Ishikawa (cell line): ENCODE data around the gene TCEANC.

ENCODE experiments used
- CEBPB ChIP-seq: IDR thresholded peaks from 2 replicates; pipeline ENCODE4 v1.6.1; 2012
- CREB1 ChIP-seq: IDR thresholded peaks from 2 replicates; pipeline ENCODE4 v1.6.1; 2012; ENCODE audit warnings: low read depth
- EGR1 ChIP-seq: IDR thresholded peaks from 2 replicates; pipeline ENCODE4 v1.6.1; 2012
- EP300 ChIP-seq: IDR thresholded peaks from 2 replicates; pipeline ENCODE4 v1.6.1; 2012; ENCODE audit warnings: borderline replicate concordance
- FOXM1 ChIP-seq: IDR thresholded peaks from 2 replicates; pipeline ENCODE4 v1.6.1; 2012; ENCODE audit warnings: low read depth, borderline replicate concordance
- NFIC ChIP-seq: IDR thresholded peaks from 2 replicates; pipeline ENCODE4 v1.6.1; 2012
- RAD21 ChIP-seq: IDR thresholded peaks from 2 replicates; pipeline ENCODE4 v1.6.1; 2012; ENCODE audit warnings: low read depth
- REST ChIP-seq: IDR thresholded peaks from 2 replicates; pipeline ENCODE4 v1.6.1; 2012; ENCODE audit warnings: low read depth, mild to moderate bottlenecking
- TAF1 ChIP-seq: IDR thresholded peaks from 2 replicates; pipeline ENCODE4 v1.6.1; 2012; ENCODE audit warnings: low read depth, mild to moderate bottlenecking
- TCF12 ChIP-seq: IDR thresholded peaks from 2 replicates; pipeline ENCODE4 v1.6.1; 2012; ENCODE audit warnings: low read depth
- TEAD4 ChIP-seq: IDR thresholded peaks from 2 replicates; pipeline ENCODE4 v1.6.1; 2012
- YY1 ChIP-seq: IDR thresholded peaks from 2 replicates; pipeline ENCODE4 v1.6.1; 2012; ENCODE audit warnings: low read depth
- ZBTB7A ChIP-seq: IDR thresholded peaks from 2 replicates; pipeline ENCODE4 v1.6.1; 2012; ENCODE audit warnings: low read depth
- TF ChIP-seq, protein P1 (sequence below): IDR thresholded peaks from 2 replicates; pipeline ENCODE4 v1.6.1; 2012
- TF ChIP-seq, protein P2 (sequence below): IDR thresholded peaks from 2 replicates; pipeline ENCODE4 v1.6.1; 2012

TCEANC gene

DNA sequence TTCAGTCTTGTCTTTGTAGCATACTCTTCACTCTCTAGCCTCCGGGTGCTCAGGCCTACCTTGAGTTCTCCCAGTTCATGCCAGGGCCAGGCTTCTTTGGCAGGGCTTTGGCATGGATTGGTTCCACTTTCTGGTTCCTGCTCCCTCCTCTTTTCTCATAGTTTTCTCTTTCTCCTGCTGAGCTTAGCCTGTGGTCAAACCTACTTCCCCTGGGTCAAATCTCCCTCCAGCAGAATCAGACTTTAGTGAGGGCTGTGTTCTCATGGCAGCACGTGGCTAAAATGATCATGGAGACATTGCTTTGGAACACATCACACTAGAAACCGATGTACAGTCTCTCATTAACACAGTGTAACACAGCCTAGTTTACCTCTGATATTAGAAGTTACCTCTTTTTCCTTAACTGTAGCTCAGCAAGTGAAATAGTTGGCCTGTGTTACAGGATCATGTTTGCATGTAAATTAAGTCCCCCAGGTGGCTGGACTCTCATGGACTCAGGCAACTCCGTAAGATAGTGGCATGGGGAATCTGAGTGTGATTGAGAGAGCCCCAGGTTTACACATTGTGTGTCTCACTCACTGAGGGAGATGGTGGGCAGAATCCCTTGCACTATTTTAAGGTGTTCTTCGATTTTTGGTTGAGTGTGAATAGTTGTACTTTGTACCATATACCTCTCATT lies 49.3 kb downstream of the TCEANC start:
- TF ChIP-seq CEBPB = no peak
- no peak for TF ChIP-seq EGR1
- no peak for TF ChIP-seq EP300
- no peak for TF ChIP-seq ZBTB7A
- TF ChIP-seq CREB1 = no peak
- TF ChIP-seq NFIC = no peak
- TF ChIP-seq, protein P1, sequence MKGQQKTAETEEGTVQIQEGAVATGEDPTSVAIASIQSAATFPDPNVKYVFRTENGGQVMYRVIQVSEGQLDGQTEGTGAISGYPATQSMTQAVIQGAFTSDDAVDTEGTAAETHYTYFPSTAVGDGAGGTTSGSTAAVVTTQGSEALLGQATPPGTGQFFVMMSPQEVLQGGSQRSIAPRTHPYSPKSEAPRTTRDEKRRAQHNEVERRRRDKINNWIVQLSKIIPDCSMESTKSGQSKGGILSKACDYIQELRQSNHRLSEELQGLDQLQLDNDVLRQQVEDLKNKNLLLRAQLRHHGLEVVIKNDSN = no peak

- TF ChIP-seq EGR1 (no peak), TEAD4 (no peak), EP300 (no peak), NFIC (no peak), RAD21 (no peak), TCF12 (no peak), FOXM1 (no peak), ZBTB7A (no peak), YY1 (no peak), CREB1 (no peak), REST (no peak), TAF1 (no peak), CEBPB (no peak)
- TF ChIP-seq, protein P1 = no peak
- TF ChIP-seq, protein P2, sequence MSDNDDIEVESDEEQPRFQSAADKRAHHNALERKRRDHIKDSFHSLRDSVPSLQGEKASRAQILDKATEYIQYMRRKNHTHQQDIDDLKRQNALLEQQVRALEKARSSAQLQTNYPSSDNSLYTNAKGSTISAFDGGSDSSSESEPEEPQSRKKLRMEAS = no peak
These were observed 50.2 kb downstream of the TCEANC start for GRCh38 chrX:13703135-13703534.

DNA sequence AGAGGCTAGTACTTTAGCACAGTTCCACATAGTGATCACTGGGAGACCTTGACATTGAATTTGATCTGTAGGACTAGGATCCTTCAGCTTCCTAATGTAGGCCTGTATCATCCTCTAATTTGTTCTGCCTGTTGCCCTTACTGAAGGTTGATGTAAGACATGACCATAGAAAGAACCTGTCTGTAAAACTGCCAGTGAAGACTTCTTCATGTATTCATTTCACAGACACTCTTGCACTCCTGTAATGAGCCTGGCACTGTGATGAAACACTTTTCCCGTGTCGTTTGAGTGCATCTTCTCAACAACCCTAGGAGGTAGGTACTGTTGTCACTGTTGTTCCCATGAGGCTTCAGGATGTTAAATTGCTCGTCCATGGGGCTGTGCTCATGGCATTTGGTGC lies 50.6 kb downstream of the TCEANC start:
- no peak for TF ChIP-seq ZBTB7A
- no peak for TF ChIP-seq CEBPB
- TF ChIP-seq NFIC = no peak
- TF ChIP-seq RAD21 = no peak
- TF ChIP-seq CREB1 = no peak
- TF ChIP-seq TAF1 = no peak
- TF ChIP-seq, protein P2 = no peak
- TF ChIP-seq, protein P1 = no peak
- TF ChIP-seq REST = no peak
- TF ChIP-seq FOXM1 = no peak
- TF ChIP-seq YY1 = no peak
- TF ChIP-seq TEAD4 = no peak
- no peak for TF ChIP-seq TCF12
- TF ChIP-seq EGR1 = no peak
- no peak for TF ChIP-seq EP300

- TF ChIP-seq ZBTB7A (no peak), NFIC (no peak), TCF12 (no peak), CEBPB (no peak), TEAD4 (no peak), RAD21 (no peak)
These were observed 58.2 kb downstream of the TCEANC start for GRCh38 chrX:13711141-13711540.
